ENCODE data around the gene HS3ST3A1.

Gene HS3ST3A1

DNA sequence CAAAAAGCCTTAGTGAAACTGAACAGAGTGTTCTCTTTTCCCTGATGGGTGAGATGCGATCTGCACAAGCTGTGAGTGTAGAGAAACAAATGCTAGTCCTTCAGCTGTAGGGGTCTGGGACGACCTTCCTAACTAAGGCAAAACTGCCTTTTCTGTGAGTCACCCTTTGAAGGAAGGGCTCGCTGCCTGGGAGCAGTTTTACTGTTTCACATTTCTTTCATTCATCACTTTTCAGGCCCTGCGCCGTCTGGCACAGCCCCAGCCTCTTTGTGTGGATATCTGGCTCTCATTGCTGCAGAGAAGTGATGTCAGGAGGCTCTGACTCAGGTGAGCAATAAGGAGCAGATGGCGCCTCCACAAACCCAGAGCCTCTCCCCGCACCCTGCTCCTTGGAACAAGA is 57.4 kb downstream of the HS3ST3A1 start:
- DNase-seq (ENCODE audit: low read depth) = peak; percentile 83
- no peak overlapping the region for H3K4me3 ChIP-seq (ENCODE audit: control insufficient read depth, low read depth, low read length)

DNA sequence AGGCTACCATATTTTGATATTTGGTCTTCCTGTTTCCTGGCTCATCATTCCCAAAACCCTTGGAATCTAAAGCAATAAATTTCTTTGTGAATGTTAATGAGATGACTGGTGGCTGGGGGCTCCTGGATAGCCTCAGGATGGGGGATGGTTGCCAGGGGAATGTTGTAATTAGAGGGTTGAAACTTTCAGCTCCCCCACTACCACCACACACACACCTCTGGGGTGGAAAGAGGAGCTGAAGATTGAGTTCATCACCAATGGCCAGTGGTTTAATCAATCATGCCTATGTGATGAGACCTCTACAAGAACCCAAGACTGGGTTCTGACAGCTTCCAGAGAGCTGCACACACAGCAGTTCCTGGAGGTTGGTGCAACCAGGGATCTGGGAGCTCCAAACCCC is 59.1 kb downstream of the HS3ST3A1 start:
- no peak for DNase-seq (ENCODE audit: low read depth)
- TF ChIP-seq, protein P1, sequence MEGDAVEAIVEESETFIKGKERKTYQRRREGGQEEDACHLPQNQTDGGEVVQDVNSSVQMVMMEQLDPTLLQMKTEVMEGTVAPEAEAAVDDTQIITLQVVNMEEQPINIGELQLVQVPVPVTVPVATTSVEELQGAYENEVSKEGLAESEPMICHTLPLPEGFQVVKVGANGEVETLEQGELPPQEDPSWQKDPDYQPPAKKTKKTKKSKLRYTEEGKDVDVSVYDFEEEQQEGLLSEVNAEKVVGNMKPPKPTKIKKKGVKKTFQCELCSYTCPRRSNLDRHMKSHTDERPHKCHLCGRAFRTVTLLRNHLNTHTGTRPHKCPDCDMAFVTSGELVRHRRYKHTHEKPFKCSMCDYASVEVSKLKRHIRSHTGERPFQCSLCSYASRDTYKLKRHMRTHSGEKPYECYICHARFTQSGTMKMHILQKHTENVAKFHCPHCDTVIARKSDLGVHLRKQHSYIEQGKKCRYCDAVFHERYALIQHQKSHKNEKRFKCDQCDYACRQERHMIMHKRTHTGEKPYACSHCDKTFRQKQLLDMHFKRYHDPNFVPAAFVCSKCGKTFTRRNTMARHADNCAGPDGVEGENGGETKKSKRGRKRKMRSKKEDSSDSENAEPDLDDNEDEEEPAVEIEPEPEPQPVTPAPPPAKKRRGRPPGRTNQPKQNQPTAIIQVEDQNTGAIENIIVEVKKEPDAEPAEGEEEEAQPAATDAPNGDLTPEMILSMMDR (IDR thresholded peaks at IDR 0.05; ENCODE audit: control insufficient read depth, insufficient read depth, low read depth, low read length, missing control alignments) = no peak

More for the DNA sequence above, 57.4 kb downstream of the HS3ST3A1 start:
- TF ChIP-seq, protein P1 (IDR thresholded peaks at IDR 0.05; ENCODE audit: control insufficient read depth, insufficient read depth, low read depth, low read length, missing control alignments) = no peak

DNA sequence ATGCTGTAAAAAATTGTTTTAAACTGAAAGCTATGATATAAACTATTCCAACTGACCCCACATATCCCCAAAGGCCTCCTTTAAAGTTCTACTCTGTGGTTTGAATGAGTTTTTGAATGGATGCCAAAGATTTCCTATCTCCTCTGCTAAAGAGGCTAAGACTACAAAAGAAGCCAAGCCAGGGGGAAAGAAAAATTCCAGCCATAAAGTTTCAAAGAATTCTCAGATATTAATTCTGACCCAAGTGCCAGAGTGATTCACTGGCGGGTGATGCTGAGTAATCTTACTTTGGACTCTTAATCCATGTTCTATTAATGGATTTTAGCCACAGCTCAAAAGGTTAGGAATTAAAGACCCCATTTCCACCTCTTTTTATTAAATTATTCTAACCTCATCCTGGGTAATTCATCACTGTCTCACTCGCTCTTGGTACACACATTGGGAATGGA is 60.7 kb downstream of the HS3ST3A1 start:
- TF ChIP-seq, protein P1 (IDR thresholded peaks at IDR 0.05; ENCODE audit: control insufficient read depth, insufficient read depth, low read depth, low read length, missing control alignments) = no peak
- peak; percentile 96 for DNase-seq (ENCODE audit: low read depth)
- no peak overlapping the region for H3K4me3 ChIP-seq (ENCODE audit: control insufficient read depth, low read depth, low read length)

More for the DNA sequence above, 59.1 kb downstream of the HS3ST3A1 start:
- H3K4me3 ChIP-seq (ENCODE audit: control insufficient read depth, low read depth, low read length) = no peak overlapping the region

DNA sequence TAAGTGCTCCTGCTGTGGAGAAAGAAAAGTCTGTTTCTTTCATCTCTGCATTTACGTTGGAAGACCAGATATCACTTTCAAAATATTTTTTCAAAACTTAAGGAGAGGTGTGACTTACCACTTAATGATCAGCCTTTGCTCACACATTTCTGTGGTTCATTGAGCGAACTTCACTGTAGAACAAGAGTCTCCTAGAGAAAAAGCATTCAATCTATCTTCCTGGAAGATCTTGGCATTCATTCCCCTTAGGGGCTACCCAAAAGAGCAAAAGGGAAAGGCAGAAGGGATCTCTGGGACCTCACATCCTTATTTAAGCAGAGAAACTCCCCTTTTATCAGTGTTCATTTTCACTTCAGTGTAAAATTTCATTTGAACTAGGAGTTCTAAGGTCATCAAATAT is 61.2 kb downstream of the HS3ST3A1 start:
- no peak overlapping the region for H3K4me3 ChIP-seq (ENCODE audit: control insufficient read depth, low read depth, low read length)
- TF ChIP-seq, protein P1 (IDR thresholded peaks at IDR 0.05; ENCODE audit: control insufficient read depth, insufficient read depth, low read depth, low read length, missing control alignments) = no peak
- DNase-seq (ENCODE audit: low read depth) = no peak

DNA sequence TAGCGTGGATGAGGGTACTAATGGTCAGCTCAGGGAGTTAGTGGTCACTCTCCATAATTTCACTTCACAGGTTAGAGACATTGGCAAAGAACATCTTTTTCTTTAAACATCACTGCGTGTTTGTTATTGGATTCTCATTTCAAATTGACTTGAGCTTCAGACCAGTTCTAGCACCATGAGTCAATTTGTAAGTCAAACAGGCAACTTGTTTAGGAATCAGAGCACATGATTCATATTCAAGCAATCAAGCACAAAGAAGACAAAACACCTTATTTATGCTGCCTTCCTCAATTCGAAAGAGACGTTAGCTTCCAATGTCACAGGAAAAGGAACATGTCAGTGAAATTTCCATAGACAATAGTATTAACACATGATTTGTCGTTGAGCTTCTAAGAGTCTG is 62.3 kb downstream of the HS3ST3A1 start:
- TF ChIP-seq, protein P1 (IDR thresholded peaks at IDR 0.05; ENCODE audit: control insufficient read depth, insufficient read depth, low read depth, low read length, missing control alignments) = no peak
- H3K4me3 ChIP-seq (ENCODE audit: control insufficient read depth, low read depth, low read length) = no peak overlapping the region
- DNase-seq (ENCODE audit: low read depth) = no peak

DNA sequence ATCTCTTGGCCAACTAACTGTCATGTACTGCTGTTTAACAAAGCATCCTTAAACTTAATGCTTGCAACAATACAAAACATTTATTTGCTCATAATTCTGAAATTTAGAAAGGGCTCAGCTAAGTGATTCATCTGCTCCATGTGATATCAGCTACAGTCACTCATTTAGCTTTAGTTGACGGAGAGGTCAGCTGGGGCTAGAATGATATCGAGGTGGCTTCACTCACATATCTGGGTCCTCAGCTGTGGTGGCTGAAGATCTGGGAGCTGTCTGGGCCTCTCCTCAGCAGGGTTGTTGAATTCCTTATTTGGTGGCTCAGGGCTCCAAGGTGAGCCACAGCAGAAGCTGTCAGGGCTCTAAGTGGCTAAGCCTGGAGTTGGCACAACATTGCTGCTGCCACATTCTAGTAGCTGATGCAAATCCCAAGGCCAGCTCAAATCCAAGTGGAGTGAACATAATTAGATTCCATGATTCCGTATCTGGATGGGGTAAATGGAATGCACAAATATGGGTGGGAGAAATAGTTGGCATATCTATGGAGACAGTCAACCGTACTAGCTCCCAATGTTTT is 62.8 kb downstream of the HS3ST3A1 start:
- TF ChIP-seq, protein P1 (IDR thresholded peaks at IDR 0.05; ENCODE audit: control insufficient read depth, insufficient read depth, low read depth, low read length, missing control alignments) = no peak
- H3K4me3 ChIP-seq (ENCODE audit: control insufficient read depth, low read depth, low read length) = no peak overlapping the region
- no peak for DNase-seq (ENCODE audit: low read depth)
